ENCODE measurements around the gene SLC9A9.

DNA sequence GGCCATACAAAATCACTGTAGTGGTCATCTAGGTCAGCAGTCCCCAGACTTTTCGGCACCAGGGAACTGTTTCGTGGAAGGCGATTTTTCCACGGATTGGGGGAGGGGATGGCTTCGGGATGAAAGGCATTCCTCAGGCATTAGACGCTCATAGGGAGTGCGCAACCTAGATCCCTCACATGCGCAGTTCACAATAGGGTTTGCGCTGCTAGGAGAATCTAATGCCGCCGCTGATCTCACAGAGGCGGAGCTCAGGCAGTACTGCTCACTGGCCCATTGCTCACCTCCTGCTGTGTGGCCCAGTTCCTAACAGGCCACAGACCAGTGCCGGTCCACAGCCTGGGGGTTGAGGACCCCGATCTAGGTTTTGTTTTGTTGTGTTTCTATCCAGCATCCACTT lies 200.1 kb downstream of the SLC9A9 start:
- TF ChIP-seq, protein P1, sequence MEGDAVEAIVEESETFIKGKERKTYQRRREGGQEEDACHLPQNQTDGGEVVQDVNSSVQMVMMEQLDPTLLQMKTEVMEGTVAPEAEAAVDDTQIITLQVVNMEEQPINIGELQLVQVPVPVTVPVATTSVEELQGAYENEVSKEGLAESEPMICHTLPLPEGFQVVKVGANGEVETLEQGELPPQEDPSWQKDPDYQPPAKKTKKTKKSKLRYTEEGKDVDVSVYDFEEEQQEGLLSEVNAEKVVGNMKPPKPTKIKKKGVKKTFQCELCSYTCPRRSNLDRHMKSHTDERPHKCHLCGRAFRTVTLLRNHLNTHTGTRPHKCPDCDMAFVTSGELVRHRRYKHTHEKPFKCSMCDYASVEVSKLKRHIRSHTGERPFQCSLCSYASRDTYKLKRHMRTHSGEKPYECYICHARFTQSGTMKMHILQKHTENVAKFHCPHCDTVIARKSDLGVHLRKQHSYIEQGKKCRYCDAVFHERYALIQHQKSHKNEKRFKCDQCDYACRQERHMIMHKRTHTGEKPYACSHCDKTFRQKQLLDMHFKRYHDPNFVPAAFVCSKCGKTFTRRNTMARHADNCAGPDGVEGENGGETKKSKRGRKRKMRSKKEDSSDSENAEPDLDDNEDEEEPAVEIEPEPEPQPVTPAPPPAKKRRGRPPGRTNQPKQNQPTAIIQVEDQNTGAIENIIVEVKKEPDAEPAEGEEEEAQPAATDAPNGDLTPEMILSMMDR (IDR thresholded peaks at IDR 0.05), result no peak
- TF ChIP-seq POLR2A (IDR thresholded peaks at IDR 0.05) (no peak), POLR2AphosphoS5 (IDR thresholded peaks at IDR 0.05) (no peak), EP300 (IDR thresholded peaks at IDR 0.05; ENCODE audit: low read depth) (no peak)

Measured in transverse colon (tissue), 4 donors.